A673 (cell line): ENCODE data around the gene SYNPO.

Experiments
- CTCF ChIP-seq: fragments of 300-800, 200-600 bp; sonication (generic); conservative IDR thresholded peaks from 2 replicates; pipeline ENCODE4 v1.5.1; 2017; ENCODE audit warnings: low read depth, mild to moderate bottlenecking, antibody characterized with exemption, low read length, moderate library complexity, mixed read lengths
- EZH2 ChIP-seq: fragments of 200-600 bp; sonication (generic); IDR thresholded peaks from 2 replicates; pipeline ENCODE4 v1.6.1; 2017; ENCODE audit warnings: borderline replicate concordance, low read depth, mild to moderate bottlenecking, mixed read lengths, antibody characterized with exemption, low read length; ENCODE audit not compliant: poor library complexity, severe bottlenecking

- TF ChIP-seq CTCF (no peak), EZH2 (no peak)
These were observed 9.9 kb downstream of the SYNPO start for GRCh38 chr5:150650021-150651006.
